Measurements from ENCODE around the gene ANKMY2. TPM values are rescaled to one million over a fixed set of nuclear protein-coding genes. Genes with fewer than 3 reads are reported as not detected.
"Not testable (repeated sequence)": the region's sequence is repeated elsewhere in the genome, so short reads cannot be mapped to it uniquely, and the experiment has no call there.

The ANKMY2 gene
- total and polyA plus RNA-seq, 2 donors (not counting 1 experiment from before 2014, with no cell fraction given), result 34.3 to 50.4 TPM

GRCh38 chr7:16603633-16604032, 41.9 kb downstream of the ANKMY2 start:
- H3K4me1 ChIP-seq (ENCODE audit: control insufficient read depth, extremely low read depth, insufficient read depth, low read length), result no peaks in the 10 kb centered on the region
- no peak overlapping the region for H3K4me2 ChIP-seq (ENCODE audit: extremely low read depth, insufficient read depth, low read length)
- H2AFZ ChIP-seq (ENCODE audit: low read length), result no peak overlapping the region
- H3K9ac ChIP-seq (ENCODE audit: insufficient read depth, low read length), result no peak overlapping the region
- DNase-seq (ENCODE audit: low read depth in 2 of 2), result no peak
- H3K9me3 ChIP-seq (ENCODE audit: control insufficient read depth, insufficient read depth, low read depth, low read length), result no peaks in the 10 kb centered on the region
- H3K4me3 ChIP-seq (replicated peaks in 1 of 4; ENCODE audit: control extremely low read depth in 1 of 4, insufficient read depth in 1 of 4, low read depth in 3 of 4, low read length in 4 of 4), result no peak overlapping the region
- peaks cover 6% of the 10 kb centered on the region for H3K36me3 ChIP-seq (ENCODE audit: control insufficient read depth, insufficient read depth, low read length)
- no peaks in the 10 kb centered on the region for H3K27me3 ChIP-seq (ENCODE audit: control insufficient read depth, insufficient read depth, low read length)
- no peaks in the 10 kb centered on the region for H4K20me1 ChIP-seq (ENCODE audit: control insufficient read depth, extremely low read depth, insufficient read depth, low read length)
- no peak overlapping the region for H3K27ac ChIP-seq (ENCODE audit: insufficient read depth, low read length)
- TF ChIP-seq CTCF (conservative IDR thresholded peaks at IDR 0.05 in 1 of 2, IDR thresholded peaks at IDR 0.05 in 1 of 2; ENCODE audit: low read depth in 1 of 2, low read length in 2 of 2) (no peak), EZH2 (IDR thresholded peaks at IDR 0.05; ENCODE audit: low read length, missing control alignments) (no peak)
- no peaks in the 10 kb centered on the region for H3K79me2 ChIP-seq (ENCODE audit: control insufficient read depth, insufficient read depth, low read length)

GRCh38 chr7:16599860-16600259, 45.7 kb downstream of the ANKMY2 start:
- Histone ChIP-seq H4K20me1 (ENCODE audit: control insufficient read depth, extremely low read depth, insufficient read depth, low read length) (no peaks in the 10 kb centered on the region), H3K27ac (ENCODE audit: insufficient read depth, low read length) (no peak overlapping the region), H3K27me3 (ENCODE audit: control insufficient read depth, insufficient read depth, low read length) (no peaks in the 10 kb centered on the region), H3K79me2 (ENCODE audit: control insufficient read depth, insufficient read depth, low read length) (no peaks in the 10 kb centered on the region), H3K4me3 (replicated peaks in 1 of 4; ENCODE audit: control extremely low read depth in 1 of 4, insufficient read depth in 1 of 4, low read depth in 3 of 4, low read length in 4 of 4) (no peak overlapping the region), H2AFZ (ENCODE audit: low read length) (no peak overlapping the region), H3K36me3 (ENCODE audit: control insufficient read depth, insufficient read depth, low read length) (peaks cover 6% of the 10 kb centered on the region), H3K9ac (ENCODE audit: insufficient read depth, low read length) (no peak overlapping the region), H3K9me3 (ENCODE audit: control insufficient read depth, insufficient read depth, low read depth, low read length) (no peaks in the 10 kb centered on the region), H3K4me2 (ENCODE audit: extremely low read depth, insufficient read depth, low read length) (no peak overlapping the region), H3K4me1 (ENCODE audit: control insufficient read depth, extremely low read depth, insufficient read depth, low read length) (no peaks in the 10 kb centered on the region)
- TF ChIP-seq EZH2 (IDR thresholded peaks at IDR 0.05; ENCODE audit: low read length, missing control alignments) (no peak), CTCF (conservative IDR thresholded peaks at IDR 0.05 in 1 of 2, IDR thresholded peaks at IDR 0.05 in 1 of 2; ENCODE audit: low read depth in 1 of 2, low read length in 2 of 2) (no peak)
- DNase-seq (ENCODE audit: low read depth in 2 of 2), result no peak

GRCh38 chr7:16598015-16598414, 47.5 kb downstream of the ANKMY2 start:
- H3K4me2 ChIP-seq (ENCODE audit: extremely low read depth, insufficient read depth, low read length), result no peak overlapping the region
- no peaks in the 10 kb centered on the region for H3K4me1 ChIP-seq (ENCODE audit: control insufficient read depth, extremely low read depth, insufficient read depth, low read length)
- no peak overlapping the region for H2AFZ ChIP-seq (ENCODE audit: low read length)
- H3K36me3 ChIP-seq (ENCODE audit: control insufficient read depth, insufficient read depth, low read length), result no peaks in the 10 kb centered on the region
- H4K20me1 ChIP-seq (ENCODE audit: control insufficient read depth, extremely low read depth, insufficient read depth, low read length), result no peaks in the 10 kb centered on the region
- no peaks in the 10 kb centered on the region for H3K9me3 ChIP-seq (ENCODE audit: control insufficient read depth, insufficient read depth, low read depth, low read length)
- H3K79me2 ChIP-seq (ENCODE audit: control insufficient read depth, insufficient read depth, low read length), result no peaks in the 10 kb centered on the region
- no peak for TF ChIP-seq CTCF (conservative IDR thresholded peaks at IDR 0.05 in 1 of 2, IDR thresholded peaks at IDR 0.05 in 1 of 2; ENCODE audit: low read depth in 1 of 2, low read length in 2 of 2)
- TF ChIP-seq EZH2 (IDR thresholded peaks at IDR 0.05; ENCODE audit: low read length, missing control alignments), result no peak
- no peak for DNase-seq (ENCODE audit: low read depth in 2 of 2)
- no peak overlapping the region for H3K4me3 ChIP-seq (replicated peaks in 1 of 4; ENCODE audit: control extremely low read depth in 1 of 4, insufficient read depth in 1 of 4, low read depth in 3 of 4, low read length in 4 of 4)
- H3K27me3 ChIP-seq (ENCODE audit: control insufficient read depth, insufficient read depth, low read length), result no peaks in the 10 kb centered on the region
- no peak overlapping the region for H3K27ac ChIP-seq (ENCODE audit: insufficient read depth, low read length)
- H3K9ac ChIP-seq (ENCODE audit: insufficient read depth, low read length), result no peak overlapping the region

GRCh38 chr7:16595596-16595995, 50.0 kb downstream of the ANKMY2 start:
- H3K4me2 ChIP-seq (ENCODE audit: extremely low read depth, insufficient read depth, low read length); DNase-seq (ENCODE audit: low read depth in 2 of 2); H3K4me3 ChIP-seq (replicated peaks in 1 of 4; ENCODE audit: control extremely low read depth in 1 of 4, insufficient read depth in 1 of 4, low read depth in 3 of 4, low read length in 4 of 4); H4K20me1 ChIP-seq (ENCODE audit: control insufficient read depth, extremely low read depth, insufficient read depth, low read length); H3K36me3 ChIP-seq (ENCODE audit: control insufficient read depth, insufficient read depth, low read length); H2AFZ ChIP-seq (ENCODE audit: low read length); H3K27me3 ChIP-seq (ENCODE audit: control insufficient read depth, insufficient read depth, low read length); H3K27ac ChIP-seq (ENCODE audit: insufficient read depth, low read length); H3K79me2 ChIP-seq (ENCODE audit: control insufficient read depth, insufficient read depth, low read length); H3K9ac ChIP-seq (ENCODE audit: insufficient read depth, low read length); H3K4me1 ChIP-seq (ENCODE audit: control insufficient read depth, extremely low read depth, insufficient read depth, low read length); H3K9me3 ChIP-seq (ENCODE audit: control insufficient read depth, insufficient read depth, low read depth, low read length): not testable (repeated sequence)
